Astrocyte of the spinal cord (primary cell): ENCODE results near the gene ASXL2.
"Not testable (repeated sequence)": the region's sequence is repeated elsewhere in the genome, so short reads cannot be mapped to it uniquely, and the experiment has no call there.

ENCODE experiments used
- DNase-seq: peaks from one replicate; pipeline ENCODE4 v3.0.0; 2011; ENCODE audit warnings: low read depth, low spot score
- H3K4me3 ChIP-seq: 2 replicates; pipeline ENCODE4 v1.5.1; 2011; ENCODE audit warnings: low read depth, mild to moderate bottlenecking, low read length, moderate library complexity
- CTCF ChIP-seq: IDR thresholded peaks from 2 replicates; pipeline ENCODE4 v1.5.1; 2012; ENCODE audit warnings: low read depth, mild to moderate bottlenecking, low read length, inconsistent platforms
- in situ Hi-C: cut with HindIII; loops from 2 replicates; pipeline ENCODE4 v1.10.0; 2017; ENCODE audit warnings: low sequenced_read_pairs

ASXL2 gene

GRCh38 chr2:25710750-25711149 is 167.5 kb downstream of the ASXL2 start:
- H3K4me3 ChIP-seq, result no peak overlapping the region
- in situ Hi-C loops, result no loop called here
- no peak for DNase-seq
- TF ChIP-seq CTCF, result no peak

- no peak for DNase-seq
- no peak overlapping the region for H3K4me3 ChIP-seq
- in situ Hi-C loops, result no loop called here
- TF ChIP-seq CTCF, result no peak
These were observed 168.9 kb downstream of the ASXL2 start for GRCh38 chr2:25709349-25709748.

GRCh38 chr2:25707927-25708590 is 170.2 kb downstream of the ASXL2 start:
- DNase-seq, result no peak
- in situ Hi-C loops, result no loop called here
- TF ChIP-seq CTCF, result no peak
- no peak overlapping the region for H3K4me3 ChIP-seq

DNA sequence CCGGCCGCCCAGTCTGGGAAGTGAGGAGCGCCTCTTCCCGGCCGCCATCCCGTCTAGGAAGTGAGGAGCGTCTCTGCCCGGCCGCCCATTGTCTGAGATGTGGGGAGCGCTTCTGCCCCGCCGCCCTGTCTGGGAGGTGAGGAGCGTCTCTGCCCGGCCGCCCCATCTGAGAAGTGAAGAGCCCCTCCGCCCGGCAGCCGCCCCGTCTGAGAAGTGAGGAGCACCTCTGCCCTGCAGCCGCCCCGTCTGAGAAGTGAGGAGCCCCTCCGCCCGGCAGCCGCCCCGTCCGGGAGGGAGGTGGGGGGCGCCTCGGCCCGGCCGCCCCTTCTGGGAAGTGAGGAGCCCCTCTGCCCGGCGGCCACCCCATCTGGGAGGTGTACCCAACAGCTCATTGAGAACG is 172.7 kb downstream of the ASXL2 start:
- in situ Hi-C loops, DNase-seq: not testable (repeated sequence)

DNA sequence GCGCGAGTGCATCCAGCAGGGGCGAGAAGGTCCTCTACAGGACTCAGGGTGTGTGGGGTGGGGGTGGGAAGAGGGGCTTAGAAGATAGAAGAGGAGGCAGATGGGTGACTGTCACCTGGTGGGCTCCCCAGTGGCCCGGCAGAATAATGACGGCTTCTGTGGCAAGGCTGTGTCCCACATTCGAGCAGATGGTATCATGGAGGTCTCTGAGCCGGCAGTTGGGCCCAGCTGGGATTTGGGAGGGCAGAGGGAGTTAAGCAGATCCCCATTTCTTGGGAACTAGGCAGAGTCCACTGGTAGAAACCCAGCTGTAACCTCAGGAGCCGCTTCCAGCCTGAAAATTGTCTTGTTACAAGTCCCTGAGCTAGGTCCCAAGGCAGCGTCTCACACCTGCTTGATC is 176.5 kb downstream of the ASXL2 start:
- DNase-seq, result no peak
- TF ChIP-seq CTCF, result no peak
- in situ Hi-C loops, result no loop called here
- no peak overlapping the region for H3K4me3 ChIP-seq

More for the DNA sequence above, 172.7 kb downstream of the ASXL2 start:
- H3K4me3 ChIP-seq, result not testable (repeated sequence)

- in situ Hi-C loops, result no loop called here
- no peak overlapping the region for H3K4me3 ChIP-seq
- TF ChIP-seq CTCF, result peak; percentile 81
- peak; percentile 42 for DNase-seq
These were observed 178.0 kb downstream of the ASXL2 start for GRCh38 chr2:25700221-25700660.

- no peak for DNase-seq
- no peak for TF ChIP-seq CTCF
- in situ Hi-C loops, result no loop called here
- no peak overlapping the region for H3K4me3 ChIP-seq
These were observed 179.1 kb downstream of the ASXL2 start for GRCh38 chr2:25699216-25699615.
